CD4-positive, CD25-positive, alpha-beta regulatory T cell (primary cell): ENCODE results near the gene POMT2. TPM values are rescaled to one million over a fixed set of nuclear protein-coding genes. Genes with fewer than 3 reads are reported as not detected.

Source experiments
- ATAC-seq, 2 donors: fragments of 150-1000 bp; cut with Tn5 transposase; one replicate each; pipeline ENCODE4 v1.10.0; 2021; ENCODE audit warnings: low read depth in 2 of 2, moderate number of reproducible peaks in 2 of 2, moderate library complexity in 1 of 2
- DNase-seq, 3 donors: peaks; one replicate each; pipeline versions ENCODE4 v3.0.0 to v3.0.0-alpha.2; 2012 to 2022; ENCODE audit warnings: mixed read lengths in 1 of 3
- H3K27ac ChIP-seq: one replicate; pipeline ENCODE4 v1.7.0; 2013; ENCODE audit warnings: mild to moderate bottlenecking, low read length; ENCODE audit not compliant: insufficient read depth, poor library complexity, severe bottlenecking
- H3K27me3 ChIP-seq: one replicate; pipeline ENCODE4 v1.7.0; 2013; ENCODE audit warnings: low read length; ENCODE audit not compliant: control insufficient read depth, insufficient read depth
- H3K36me3 ChIP-seq: one replicate; pipeline ENCODE4 v1.7.0; 2013; ENCODE audit warnings: mild to moderate bottlenecking, low read length, moderate library complexity; ENCODE audit not compliant: control insufficient read depth, insufficient read depth
- H3K4me1 ChIP-seq: 2 replicates; pipeline ENCODE4 v1.7.0; 2013; ENCODE audit warnings: mild to moderate bottlenecking, low read length; ENCODE audit not compliant: insufficient read depth, control insufficient read depth, poor library complexity, severe bottlenecking
- H3K4me3 ChIP-seq: one replicate; pipeline ENCODE4 v1.7.0; 2013; ENCODE audit warnings: low read depth, mild to moderate bottlenecking, low read length, moderate library complexity
- H3K9me3 ChIP-seq, 2 experiments: 1 replicate in 1 of 2; 2 replicates in 1 of 2; pipeline ENCODE4 v1.7.0; 2013; ENCODE audit warnings: low read length in 2 of 2, mild to moderate bottlenecking in 1 of 2, moderate library complexity in 1 of 2; ENCODE audit not compliant: control insufficient read depth in 2 of 2
- H3K27ac Mint-ChIP-seq, 3 donors: one replicate each; pipeline ENCODE4 v1.8.0; 2020 to 2022; ENCODE audit warnings: mild to moderate bottlenecking in 3 of 3, mixed read lengths in 3 of 3, moderate library complexity in 2 of 3
- H3K27me3 Mint-ChIP-seq: one replicate; pipeline ENCODE4 v1.8.0; 2022; ENCODE audit warnings: mild to moderate bottlenecking, mixed read lengths
- H3K36me3 Mint-ChIP-seq: one replicate; pipeline ENCODE4 v1.8.0; 2020; ENCODE audit warnings: mixed read lengths
- H3K4me1 Mint-ChIP-seq, 4 donors: one replicate each; pipeline ENCODE4 v1.8.0; 2020 to 2022; ENCODE audit warnings: mixed read lengths in 4 of 4, mild to moderate bottlenecking in 1 of 4
- H3K4me3 Mint-ChIP-seq, 4 donors: one replicate each; pipeline ENCODE4 v1.8.0; 2020 to 2022; ENCODE audit warnings: mild to moderate bottlenecking in 4 of 4, mixed read lengths in 4 of 4, moderate library complexity in 3 of 4
- H3K9me3 Mint-ChIP-seq, 7 donors: one replicate each; pipeline ENCODE4 v1.8.0; 2020 to 2022; ENCODE audit warnings: mixed read lengths in 7 of 7, mild to moderate bottlenecking in 3 of 7, moderate library complexity in 2 of 7
- polyA plus RNA-seq, 4 donors: library from polyadenylated mRNA; unstranded; fragments of 300-500 nt; fragmentation: Illumina TruSeq; gene quantifications; one replicate each; pipeline ENCODE4 v1.2.3, GENCODE V29; 2021
- total RNA-seq: library from RNA; stranded (reverse); gene quantifications from one replicate; pipeline ENCODE4 v1.2.3, GENCODE V29; 2022

POMT2 gene
- total and polyA plus RNA-seq, 5 donors from 2014 or later, result 0.53 to 11.3 (median 1.9) TPM

- Histone ChIP-seq H3K4me1 (no peaks in the 10 kb centered on the region), H3K36me3 (peaks cover 25% of the 10 kb centered on the region), H3K9me3 (no peaks in the 10 kb centered on the region), H3K27me3 (no peaks in the 10 kb centered on the region), H3K27ac (no peak overlapping the region), H3K4me3 (no peak overlapping the region)
- H3K9me3 Mint-ChIP-seq, result no peaks in the 10 kb centered on the region
- peaks cover 0 to 5% (median 2%) of the 10 kb centered on the region in 4 donors for H3K4me1 Mint-ChIP-seq
- ATAC-seq (no peak), DNase-seq (no peak)
- H3K4me3 Mint-ChIP-seq, result no peak overlapping the region
- no peaks in the 10 kb centered on the region for H3K27me3 Mint-ChIP-seq
- peaks cover 36% of the 10 kb centered on the region for H3K36me3 Mint-ChIP-seq
- no peak overlapping the region for H3K27ac Mint-ChIP-seq
These were observed 27.1 kb upstream of the POMT2 start for GRCh38 chr14:77347751-77348150.

- Mint-ChIP-seq H3K4me1 (peaks cover 0 to 5% (median 2%) of the 10 kb centered on the region in 4 donors), H3K4me3 (no peak overlapping the region), H3K27me3 (no peaks in the 10 kb centered on the region), H3K9me3 (no peaks in the 10 kb centered on the region), H3K27ac (no peak overlapping the region), H3K36me3 (peaks cover 39% of the 10 kb centered on the region)
- no peak for ATAC-seq
- Histone ChIP-seq H3K27me3 (no peaks in the 10 kb centered on the region), H3K4me3 (no peak overlapping the region), H3K4me1 (no peaks in the 10 kb centered on the region), H3K36me3 (peaks cover 34% of the 10 kb centered on the region), H3K9me3 (no peaks in the 10 kb centered on the region), H3K27ac (no peak overlapping the region)
- no peak for DNase-seq
These were observed 25.8 kb upstream of the POMT2 start for GRCh38 chr14:77346495-77346894.

- H3K9me3 Mint-ChIP-seq, result no peaks in the 10 kb centered on the region
- Histone ChIP-seq H3K9me3 (no peaks in the 10 kb centered on the region), H3K27me3 (no peaks in the 10 kb centered on the region), H3K4me3 (no peak overlapping the region), H3K27ac (no peak overlapping the region), H3K36me3 (peaks cover 40% of the 10 kb centered on the region), H3K4me1 (no peaks in the 10 kb centered on the region)
- H3K36me3 Mint-ChIP-seq, result peaks cover 37% of the 10 kb centered on the region
- DNase-seq, result no peak
- no peaks in the 10 kb centered on the region for H3K27me3 Mint-ChIP-seq
- peak overlapping the region in 1 of 3 donors; percentile 44 for H3K27ac Mint-ChIP-seq
- no peak for ATAC-seq
- H3K4me1 Mint-ChIP-seq, result peaks cover 0 to 5% (median 2%) of the 10 kb centered on the region in 4 donors
- no peak overlapping the region for H3K4me3 Mint-ChIP-seq
These were observed 23.8 kb upstream of the POMT2 start for GRCh38 chr14:77344377-77344996.

GRCh38 chr14:77343662-77344061, 23.0 kb upstream of the POMT2 start:
- H3K27ac Mint-ChIP-seq, result peak overlapping the region in 1 of 3 donors; percentile 44
- H3K4me1 ChIP-seq, result no peaks in the 10 kb centered on the region

GRCh38 chr14:77342726-77343397, 22.2 kb upstream of the POMT2 start:
- Mint-ChIP-seq H3K27ac (peak overlapping the region in 1 of 3 donors; percentile 44), H3K4me1 (peaks cover 2 to 5% (median 3%) of the 10 kb centered on the region in 4 donors), H3K9me3 (no peaks in the 10 kb centered on the region), H3K4me3 (no peak overlapping the region), H3K27me3 (no peaks in the 10 kb centered on the region), H3K36me3 (peaks cover 37% of the 10 kb centered on the region)
- Histone ChIP-seq H3K27me3 (no peaks in the 10 kb centered on the region), H3K4me3 (no peak overlapping the region), H3K4me1 (no peaks in the 10 kb centered on the region), H3K9me3 (no peaks in the 10 kb centered on the region), H3K36me3 (peaks cover 40% of the 10 kb centered on the region), H3K27ac (no peak overlapping the region)
- no peak for DNase-seq
- no peak for ATAC-seq

More at GRCh38 chr14:77343662-77344061, 23.0 kb upstream of the POMT2 start:
- no peak overlapping the region for H3K4me3 ChIP-seq
- Mint-ChIP-seq H3K36me3 (peaks cover 37% of the 10 kb centered on the region), H3K9me3 (no peaks in the 10 kb centered on the region), H3K4me1 (peaks cover 0 to 5% (median 3%) of the 10 kb centered on the region in 4 donors), H3K4me3 (no peak overlapping the region), H3K27me3 (no peaks in the 10 kb centered on the region)
- H3K36me3 ChIP-seq, result peaks cover 40% of the 10 kb centered on the region
- H3K9me3 ChIP-seq, result no peaks in the 10 kb centered on the region
- no peak overlapping the region for H3K27ac ChIP-seq
- DNase-seq, result no peak
- no peaks in the 10 kb centered on the region for H3K27me3 ChIP-seq
- ATAC-seq, result no peak

GRCh38 chr14:77340389-77340788, 19.7 kb upstream of the POMT2 start:
- Mint-ChIP-seq H3K36me3 (peaks cover 28% of the 10 kb centered on the region), H3K27me3 (no peaks in the 10 kb centered on the region), H3K27ac (no peak overlapping the region), H3K9me3 (no peaks in the 10 kb centered on the region), H3K4me1 (peaks cover 2 to 5% (median 3%) of the 10 kb centered on the region in 4 donors), H3K4me3 (no peak overlapping the region)
- DNase-seq (no peak), ATAC-seq (no peak)
- Histone ChIP-seq H3K4me1 (no peaks in the 10 kb centered on the region), H3K36me3 (peaks cover 40% of the 10 kb centered on the region), H3K27ac (no peak overlapping the region), H3K9me3 (no peaks in the 10 kb centered on the region), H3K27me3 (no peaks in the 10 kb centered on the region), H3K4me3 (no peak overlapping the region)

GRCh38 chr14:77339407-77339806, 18.7 kb upstream of the POMT2 start:
- H3K4me1 ChIP-seq, result no peaks in the 10 kb centered on the region
- H3K27ac Mint-ChIP-seq, result peak overlapping the region in 1 of 3 donors; percentile 26
- H3K27ac ChIP-seq, result no peak overlapping the region
- peaks cover 2 to 5% (median 3%) of the 10 kb centered on the region in 4 donors for H3K4me1 Mint-ChIP-seq
- peaks cover 28% of the 10 kb centered on the region for H3K36me3 Mint-ChIP-seq
- H3K27me3 Mint-ChIP-seq, result no peaks in the 10 kb centered on the region
- H3K36me3 ChIP-seq, result peaks cover 40% of the 10 kb centered on the region
- no peak overlapping the region for H3K4me3 Mint-ChIP-seq
- H3K27me3 ChIP-seq, result no peaks in the 10 kb centered on the region
- ATAC-seq (no peak), DNase-seq (no peak)
- H3K4me3 ChIP-seq, result no peak overlapping the region
- no peaks in the 10 kb centered on the region for H3K9me3 ChIP-seq
- no peaks in the 10 kb centered on the region for H3K9me3 Mint-ChIP-seq

- peaks cover 0 to 2% (median 1%) of the 10 kb centered on the region in 4 donors for H3K4me1 Mint-ChIP-seq
- H3K36me3 Mint-ChIP-seq, result peaks cover 21% of the 10 kb centered on the region
- H3K9me3 Mint-ChIP-seq, result no peaks in the 10 kb centered on the region
- Histone ChIP-seq H3K9me3 (no peaks in the 10 kb centered on the region), H3K27me3 (no peaks in the 10 kb centered on the region), H3K4me1 (no peaks in the 10 kb centered on the region), H3K36me3 (peaks cover 33% of the 10 kb centered on the region), H3K27ac (no peak overlapping the region), H3K4me3 (no peak overlapping the region)
- no peak overlapping the region for H3K4me3 Mint-ChIP-seq
- DNase-seq (no peak), ATAC-seq (no peak)
- H3K27me3 Mint-ChIP-seq, result no peaks in the 10 kb centered on the region
- peak overlapping the region in 1 of 3 donors; percentile 15 for H3K27ac Mint-ChIP-seq
These were observed 17.6 kb upstream of the POMT2 start for GRCh38 chr14:77338302-77338701.
